ENCODE data around the gene BLID. TPM values are rescaled to one million over a fixed set of nuclear protein-coding genes. Genes with fewer than 3 reads are reported as not detected.

The BLID gene
- total RNA-seq: not detected

DNA sequence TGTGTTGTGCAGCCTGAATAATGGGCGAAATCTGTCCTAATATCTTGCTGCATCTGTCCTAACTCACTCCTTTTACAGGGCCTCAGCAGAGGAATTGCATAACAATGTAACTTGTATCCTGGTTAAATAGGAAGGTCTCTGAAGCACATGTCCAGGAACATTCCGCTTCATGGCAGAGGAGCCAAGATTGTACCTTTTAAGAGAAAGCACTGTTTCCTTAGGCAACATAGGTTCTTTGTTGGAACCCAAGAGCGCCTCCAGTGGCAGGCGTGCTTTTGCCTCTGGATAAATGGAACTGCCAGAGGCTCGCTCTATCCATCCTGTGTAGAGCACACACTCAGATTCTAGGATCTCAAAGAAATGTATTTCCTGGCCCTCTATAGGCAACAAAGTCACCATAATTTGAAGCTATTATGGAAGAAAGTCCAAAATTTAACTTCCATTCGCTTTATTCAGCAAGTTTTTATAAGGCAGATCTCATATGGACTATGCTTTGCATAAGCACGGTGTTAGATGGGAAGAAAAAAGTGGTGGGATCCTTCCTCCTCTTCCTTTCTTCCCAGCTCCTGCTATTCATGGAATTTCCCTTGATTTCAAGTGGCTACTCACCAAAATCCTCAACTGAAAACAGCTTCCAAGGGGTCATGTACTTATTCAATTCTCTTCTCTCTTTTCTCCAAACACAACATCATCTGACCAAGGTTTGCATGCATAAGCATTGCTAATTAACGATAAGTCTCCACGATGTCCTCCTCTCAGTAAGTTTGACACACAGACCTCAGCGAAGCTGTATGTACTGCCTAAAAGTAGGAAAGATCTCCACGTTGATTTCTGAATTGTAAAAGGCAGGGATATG is at the start of gene BLID:
Gene BLID, minus strand, starts transcription at position 692 of the 856 bp plus-strand sequence. Its CDS starts 293 bp downstream, at position 399.
- TF ChIP-seq CTCF (IDR thresholded peaks at IDR 0.05) (peak in 4 of 6 experiments; percentile 5 to 40 (median 18)), POLR2A (IDR thresholded peaks at IDR 0.05) (no peak)
- Histone ChIP-seq H3K9me3 (no peaks in the 10 kb centered on the region), H3K4me1 (peaks cover 0 to 6% (median 0%) of the 10 kb centered on the region in 3 donors), H3K36me3 (no peaks in the 10 kb centered on the region), H3K27me3 (no peaks in the 10 kb centered on the region), H3K27ac (no peak within 1 kb of the TSS), H3K4me3 (no peak within 1 kb of the TSS)
- intact Hi-C loops (cut with DNase I): no loop called here
- 76 to 87% methylated on average over 10 to 11 of the region's 11 CpGs for WGBS, 2 donors
- DNase-seq: no peak

DNA sequence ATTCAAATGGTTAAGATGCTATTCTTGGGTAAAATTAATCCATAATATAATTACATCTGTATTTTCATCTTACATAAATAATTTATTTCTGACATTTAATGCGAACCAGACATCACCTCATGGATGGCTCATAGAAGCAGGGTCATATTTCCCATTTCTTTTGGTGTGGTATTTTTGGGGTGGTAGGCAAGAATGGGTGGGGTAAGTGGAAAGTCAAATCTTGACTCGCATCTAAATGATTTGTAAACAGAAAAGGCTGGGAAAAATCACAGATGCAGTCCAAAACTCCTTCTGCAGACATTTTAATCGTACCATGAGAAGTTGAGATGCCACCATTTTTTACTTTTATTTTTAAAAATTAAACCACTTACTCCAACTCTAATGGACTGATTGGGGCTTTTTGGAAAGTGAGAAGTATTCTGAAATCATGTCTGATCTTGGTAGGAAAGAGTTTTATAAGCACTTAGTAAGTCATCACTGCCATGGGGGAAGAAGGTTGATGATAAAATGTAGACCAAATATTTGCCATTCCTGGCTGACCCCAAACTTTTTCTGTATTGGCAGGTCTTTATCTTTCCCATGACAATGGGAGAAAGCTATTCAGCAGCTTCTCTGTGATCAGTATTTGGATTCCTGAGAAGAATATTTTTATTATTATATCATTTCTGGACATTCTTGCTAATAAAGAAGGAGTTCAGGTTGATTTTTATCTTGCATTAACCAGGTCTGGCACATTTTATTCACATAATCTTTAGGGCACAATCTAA is 47.2 kb upstream of the BLID start:
- intact Hi-C loops (cut with DNase I): no loop called here
- no peaks in the 10 kb centered on the region for H3K27me3 ChIP-seq
- no peak for TF ChIP-seq POLR2A (IDR thresholded peaks at IDR 0.05)
- TF ChIP-seq CTCF (IDR thresholded peaks at IDR 0.05): no peak
- 68 to 78% methylated on average over 3 of the region's 3 CpGs for WGBS, 2 donors
- H3K36me3 ChIP-seq: no peaks in the 10 kb centered on the region
- DNase-seq: no peak
- no peaks in the 10 kb centered on the region for H3K9me3 ChIP-seq
- H3K27ac ChIP-seq: no peak overlapping the region
- H3K4me3 ChIP-seq: no peak overlapping the region
- peaks cover 0 to 65% (median 29%) of the 10 kb centered on the region in 3 donors for H3K4me1 ChIP-seq

DNA sequence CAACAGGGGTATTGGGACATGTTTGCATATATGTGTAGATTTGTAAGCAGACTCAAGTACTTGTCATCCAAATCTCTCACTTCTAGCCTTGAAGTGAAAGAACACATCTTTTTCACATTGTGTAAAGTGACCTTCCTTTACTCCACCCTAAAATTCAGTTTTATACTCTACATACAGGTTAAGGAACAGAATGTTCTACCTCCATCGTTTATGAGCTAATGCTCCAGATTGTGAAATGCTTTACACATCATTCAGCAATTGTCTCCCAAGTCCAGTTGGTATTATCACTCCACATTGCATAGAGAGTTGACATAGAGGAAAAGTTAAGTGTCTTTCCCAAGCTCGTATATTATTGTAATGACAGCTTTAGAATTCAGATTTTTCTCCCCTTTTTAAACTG is 46.1 kb upstream of the BLID start:
- DNase-seq: no peak
- no peaks in the 10 kb centered on the region for H3K36me3 ChIP-seq
- intact Hi-C loops (cut with DNase I): no loop called here
- WGBS, 2 donors: 52 to 56% methylated on average over 2 of the region's 2 CpGs
- H3K9me3 ChIP-seq: no peaks in the 10 kb centered on the region
- H3K27ac ChIP-seq: peak overlapping the region in 2 of 4 donors; percentile 20 to 36
- H3K4me1 ChIP-seq: peaks cover 0 to 60% (median 24%) of the 10 kb centered on the region in 3 donors
- H3K4me3 ChIP-seq: no peak overlapping the region
- H3K27me3 ChIP-seq: no peaks in the 10 kb centered on the region
- no peak for TF ChIP-seq POLR2A (IDR thresholded peaks at IDR 0.05)
- no peak for TF ChIP-seq CTCF (IDR thresholded peaks at IDR 0.05)

- no peaks in the 10 kb centered on the region for H3K27me3 ChIP-seq
- intact Hi-C loops (cut with DNase I): no loop called here
- 83 to 84% methylated on average over 6 of the region's 6 CpGs for WGBS, 2 donors
- DNase-seq: no peak
- H3K4me3 ChIP-seq: no peak overlapping the region
- no peak for TF ChIP-seq POLR2A (IDR thresholded peaks at IDR 0.05)
- no peak for TF ChIP-seq CTCF (IDR thresholded peaks at IDR 0.05)
- peaks cover 2 to 59% (median 19%) of the 10 kb centered on the region in 3 donors for H3K4me1 ChIP-seq
- peak overlapping the region in 2 of 4 donors; percentile 77 to 82 for H3K27ac ChIP-seq
- no peaks in the 10 kb centered on the region for H3K36me3 ChIP-seq
- no peaks in the 10 kb centered on the region for H3K9me3 ChIP-seq
Measured at GRCh38 chr11:122160841-122161590, 45.0 kb upstream of the BLID start.
